SK-MEL-5 (cell line): Measurements from ENCODE around the gene NUP153. TPM values are rescaled to one million over a fixed set of nuclear protein-coding genes. Genes with fewer than 3 reads are reported as not detected.
A peak's percentile ranks its signal among the peaks of the same experiment; 100 is the strongest.
"Not testable (repeated sequence)": the region's sequence is repeated elsewhere in the genome, so short reads cannot be mapped to it uniquely, and the experiment has no call there.

Experiments used
- DNase-seq: peaks from one replicate; pipeline ENCODE4 v3.0.0-alpha.2; 2016; ENCODE audit warnings: low read depth, low spot score
- in situ Hi-C: cut with HindIII; loops from 2 replicates; pipeline ENCODE4 v1.10.0; 2016; ENCODE audit warnings: low sequenced_read_pairs, high pct_unique_total_duplicates, low pct_unique_long_range_greater_than_20kb
- polyA plus RNA-seq, 2 experiments: library from polyadenylated mRNA; depleted of rRNA; stranded (reverse); fragments of >200 nt; gene quantifications; 2 replicates each; pipeline ENCODE4 v1.2.3, GENCODE V29; 2015
- total RNA-seq: library from RNA; depleted of rRNA; stranded (reverse); fragments of >200 nt; shearing (Covaris generic); gene quantifications from 2 replicates; pipeline ENCODE4 v1.2.3, GENCODE V29; 2014; rRNA removed

NUP153 gene
- 42.1 and 49.0 TPM in 2 replicates for total RNA-seq
- polyA plus RNA-seq (2015; cell fraction: cytosol; rRNA removed), result 37.1 and 56.7 TPM in 2 replicates
- polyA plus RNA-seq (2015; cell fraction: nucleus; rRNA removed), result 72.9 and 80.1 TPM in 2 replicates

DNA sequence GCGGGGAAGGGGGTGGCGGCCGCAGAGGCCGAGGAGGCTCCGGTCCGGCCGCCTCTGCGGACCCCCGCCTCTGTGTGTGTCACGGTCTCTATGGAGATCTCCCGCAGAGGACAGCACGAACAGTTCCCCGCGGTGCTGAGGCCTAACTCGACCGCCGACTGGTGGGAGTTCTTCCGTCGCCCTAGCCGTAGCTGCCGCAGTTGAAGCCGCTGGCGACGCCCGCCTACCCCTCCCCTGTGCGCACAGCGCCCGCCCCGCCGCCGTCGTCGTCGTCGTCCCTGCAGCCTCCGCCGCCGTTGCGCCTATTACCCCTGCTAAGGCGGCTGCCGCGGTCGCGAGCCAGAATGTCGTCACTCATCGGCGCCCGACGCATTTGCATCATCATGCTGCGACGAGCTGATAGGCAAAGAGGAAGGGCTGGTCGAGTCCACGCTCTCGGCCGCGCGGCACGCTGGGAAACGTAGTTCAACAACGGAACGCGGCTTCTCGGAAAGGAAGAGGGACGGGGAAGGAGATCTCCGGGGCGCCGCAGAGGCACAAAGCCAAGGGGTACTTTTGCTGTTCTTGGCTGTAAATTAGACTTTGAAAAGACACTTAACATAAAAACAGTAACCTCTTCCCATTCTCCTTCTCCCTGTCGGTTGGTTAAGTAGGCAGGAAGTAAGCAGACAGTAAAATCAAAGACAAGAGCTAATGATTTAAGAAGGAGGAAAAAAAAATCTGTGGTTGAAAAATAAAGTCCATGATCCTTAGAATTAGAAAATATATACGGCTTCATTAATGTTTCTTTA lies at the start of gene NUP153:
NUP153 (minus strand) TSS at position 346 of the 791 bp plus-strand sequence. CDS start 538 bp downstream, outside the sequence.
- DNase-seq, result peak; percentile 100

GRCh38 chr6:17754254-17754653 lies 47.5 kb upstream of the NUP153 start:
- in situ Hi-C loops, result no loop called here
- no peak for DNase-seq

More for the DNA sequence above, at the start of gene NUP153:
- in situ Hi-C loops, result no loop called here

- in situ Hi-C loops, DNase-seq: not testable (repeated sequence)
These were observed 38.6 kb upstream of the NUP153 start for GRCh38 chr6:17745324-17745723.

- in situ Hi-C loops, DNase-seq: not testable (repeated sequence)
These were observed 38.1 kb upstream of the NUP153 start for GRCh38 chr6:17744757-17745308.

GRCh38 chr6:17744019-17744756 lies 37.5 kb upstream of the NUP153 start:
- in situ Hi-C loops, result no loop called here
- no peak for DNase-seq

GRCh38 chr6:17741507-17741906 lies 34.8 kb upstream of the NUP153 start:
- in situ Hi-C loops, result no loop called here
- DNase-seq, result no peak

- DNase-seq, result no peak
- in situ Hi-C loops, result no loop called here
These were observed 34.0 kb upstream of the NUP153 start for GRCh38 chr6:17740559-17741220.

DNA sequence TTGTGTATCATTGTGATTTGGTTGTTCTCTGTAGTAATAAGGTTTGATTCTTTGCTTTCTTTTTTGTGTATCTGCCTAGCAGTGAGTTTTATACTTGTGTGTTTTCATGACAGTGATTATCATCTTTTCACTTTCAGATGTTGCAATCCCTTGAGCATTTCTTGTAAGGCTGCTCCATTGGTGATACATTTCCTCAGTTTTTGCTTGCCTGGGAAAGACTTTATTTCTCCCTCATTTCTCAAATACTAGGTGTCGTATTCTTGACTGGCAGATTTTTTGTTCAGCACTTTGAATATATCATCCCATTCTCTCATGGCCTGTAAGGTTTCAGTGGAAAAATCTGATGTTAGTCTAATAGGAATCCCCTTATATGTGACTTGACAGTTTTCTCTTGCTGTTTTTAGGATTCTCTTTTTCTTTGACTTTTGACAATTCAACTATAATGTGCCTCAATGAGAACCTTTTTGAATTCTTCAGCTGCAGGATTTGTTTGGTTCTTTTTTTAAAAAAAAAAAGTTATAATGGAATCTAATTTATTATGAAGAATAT lies 31.1 kb upstream of the NUP153 start:
- DNase-seq, result no peak
- in situ Hi-C loops, result no loop called here

DNA sequence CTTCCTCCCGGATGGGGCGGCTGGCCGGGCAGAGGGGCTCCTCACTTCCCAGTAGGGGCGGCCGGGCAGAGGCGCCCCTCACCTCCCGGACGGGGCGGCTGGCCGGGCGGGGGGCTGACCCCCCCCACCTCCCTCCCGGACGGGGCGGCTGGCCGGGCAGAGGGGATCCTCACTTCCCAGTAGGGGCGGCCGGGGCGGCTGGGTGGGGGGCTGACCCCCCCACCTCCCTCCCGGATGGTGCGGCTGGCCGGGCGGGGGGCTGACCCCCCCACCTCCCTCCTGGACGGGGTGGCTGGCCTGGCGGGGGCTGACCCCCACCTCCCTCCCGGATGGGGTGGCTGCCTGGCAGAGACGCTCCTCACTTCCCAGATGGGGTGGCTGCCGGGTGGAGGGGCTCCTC lies 28.6 kb upstream of the NUP153 start:
- in situ Hi-C loops, DNase-seq: not testable (repeated sequence)

DNA sequence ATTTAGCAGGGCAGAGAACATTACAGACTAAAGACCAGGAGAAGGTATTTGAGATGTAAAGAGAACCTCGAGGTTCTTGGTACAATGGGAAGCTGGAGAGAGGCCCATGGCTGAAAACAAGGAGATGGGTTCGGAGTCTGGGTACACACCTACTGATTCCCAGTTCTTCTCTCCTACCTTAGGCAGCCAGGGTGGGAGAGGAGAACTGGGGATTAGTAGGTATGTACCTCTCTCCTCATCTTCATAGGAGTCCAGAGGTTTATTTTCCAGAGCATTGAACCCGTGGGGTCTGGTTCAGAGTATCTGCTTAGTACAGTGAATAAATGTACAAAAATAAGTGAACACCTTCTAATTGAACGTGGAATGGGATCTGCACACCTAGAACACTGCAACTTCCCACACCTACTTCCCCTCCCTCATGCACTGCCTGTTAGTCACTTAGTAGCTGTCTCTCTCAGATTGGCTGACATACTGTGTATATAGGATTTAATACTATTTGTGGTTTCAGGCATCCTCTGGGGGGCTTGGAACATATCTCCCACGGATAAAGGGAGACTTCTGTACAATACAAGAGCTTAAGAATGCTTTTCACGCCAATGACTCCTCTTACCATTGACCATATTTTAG lies 23.5 kb upstream of the NUP153 start:
- in situ Hi-C loops, result no loop called here
- DNase-seq, result no peak

DNA sequence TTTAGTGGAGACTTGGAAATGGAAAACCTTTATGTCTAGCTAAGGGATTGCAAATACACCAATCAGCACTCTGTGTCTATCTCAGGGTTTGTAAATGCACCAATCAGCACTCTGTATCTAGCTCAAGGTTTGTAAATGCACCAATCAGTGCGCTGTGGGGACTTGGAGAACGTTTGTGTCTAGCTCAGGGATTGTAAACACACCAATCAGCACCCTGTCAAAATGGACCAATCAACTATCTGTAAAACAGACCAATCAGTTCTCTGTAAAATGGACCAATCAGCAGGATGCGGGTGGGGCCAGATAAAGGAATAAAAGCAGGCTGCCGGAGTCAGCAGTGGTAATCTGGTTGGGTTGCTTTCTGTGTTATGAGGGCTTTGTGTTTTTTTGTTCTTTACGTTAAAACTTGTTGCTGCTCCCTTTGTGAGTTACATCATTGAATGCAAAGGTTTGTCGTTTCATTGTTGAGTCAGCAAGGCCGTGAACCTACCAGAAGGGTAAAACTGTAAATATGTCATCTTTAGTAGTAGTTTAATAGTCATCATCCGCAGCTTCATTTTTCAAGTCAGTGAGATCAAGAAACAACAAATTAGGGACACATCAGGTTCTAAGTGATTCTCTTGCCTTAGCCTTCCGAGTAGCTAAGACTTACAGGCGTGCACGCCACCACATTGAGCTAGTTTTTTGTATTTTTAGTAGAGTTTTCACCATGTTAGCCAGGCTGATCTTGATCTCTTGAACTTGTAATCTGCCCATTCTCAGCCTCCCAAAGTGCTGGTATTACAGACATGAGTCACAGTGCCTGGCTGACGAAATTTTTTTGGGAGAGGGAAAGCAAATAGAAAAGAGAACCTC lies 22.7 kb upstream of the NUP153 start:
- no peak for DNase-seq
- in situ Hi-C loops, result no loop called here

GRCh38 chr6:17728551-17729222 lies 22.0 kb upstream of the NUP153 start:
- in situ Hi-C loops, result no loop called here
- no peak for DNase-seq

DNA sequence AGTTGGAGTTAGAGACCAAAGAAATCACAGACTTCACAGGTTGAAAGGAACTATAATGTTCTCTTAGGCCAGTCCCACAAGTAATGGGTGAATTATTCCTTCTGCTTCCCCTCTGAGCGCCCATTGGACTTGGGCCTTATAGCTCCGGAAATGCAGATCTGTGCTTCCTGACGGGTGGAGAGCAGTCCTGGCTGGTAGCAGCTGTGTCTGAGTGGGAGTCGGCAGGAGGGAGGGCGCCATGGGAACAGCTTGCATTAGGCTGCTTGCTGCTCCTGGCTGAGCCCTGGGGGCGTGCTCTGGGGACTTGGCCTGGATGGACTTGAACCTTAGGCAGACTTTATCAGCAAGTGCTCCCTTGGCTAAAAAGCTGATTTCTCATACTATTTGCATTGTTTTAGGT lies 18.4 kb upstream of the NUP153 start:
- in situ Hi-C loops, result no loop called here
- DNase-seq, result no peak

DNA sequence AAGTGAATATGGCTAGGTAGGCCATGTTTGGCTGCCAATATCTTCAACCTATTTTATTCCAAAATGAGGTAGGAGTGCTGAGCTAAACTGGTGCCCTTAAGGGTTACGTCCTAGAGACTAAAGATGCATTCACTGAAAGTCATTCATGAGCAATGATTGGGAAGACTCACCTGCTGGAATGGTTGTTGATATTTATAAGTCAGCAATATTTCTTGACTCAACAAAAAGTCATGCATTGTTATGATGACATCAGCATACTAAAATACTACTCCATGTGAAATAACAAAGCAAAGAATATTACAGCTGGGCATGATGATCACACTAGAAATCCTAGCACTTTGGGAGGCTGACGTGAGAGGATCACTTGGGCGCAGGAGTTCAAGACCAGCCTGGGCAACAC lies 17.6 kb upstream of the NUP153 start:
- in situ Hi-C loops, result no loop called here

GRCh38 chr6:17721671-17722070 lies 14.9 kb upstream of the NUP153 start:
- in situ Hi-C loops, result no loop called here
- no peak for DNase-seq

More for the DNA sequence above, 17.6 kb upstream of the NUP153 start:
- DNase-seq, result no peak
